Caco-2 (cell line): ENCODE measurements around the gene FBLN1. TPM values are rescaled to one million over a fixed set of nuclear protein-coding genes. Genes with fewer than 3 reads are reported as not detected.

ENCODE experiments used
- BruUV-seq: library from RNA; stranded (reverse); fragments of 400-500 nt; replicated peaks from 2 replicates; lab custom pipeline; 2021; lab: Mats Ljungman, UMichigan
- CTCF ChIA-PET: fragments of 300-600 bp; sonication (Branson Sonifier 250); formaldehyde crosslinking; loops from one replicate; lab custom pipeline; 2022; ENCODE audit warnings: antibody characterized with exemption; lab: Charles Lee
- POLR2A ChIA-PET: fragments of 300-600 bp; sonication (Branson Sonifier 250); formaldehyde crosslinking; loops from one replicate; lab custom pipeline; 2022; ENCODE audit warnings: antibody characterized with exemption; lab: Charles Lee
- DNase-seq, 2 experiments: peaks; one replicate each; pipeline versions ENCODE4 v3.0.0 to v3.0.0-alpha.2; 2020 to 2022
- H3K27me3 ChIP-seq: replicated peaks from 2 replicates; pipeline ENCODE4 v1.6.0; 2011; ENCODE audit warnings: low read length; ENCODE audit not compliant: control insufficient read depth, insufficient read depth
- H3K36me3 ChIP-seq: 2 replicates; pipeline ENCODE4 v1.5.1; 2011; ENCODE audit warnings: low read length; ENCODE audit not compliant: control insufficient read depth, insufficient read depth
- H3K4me1 ChIP-seq: fragments of 250-450 bp; sonication (Bioruptor Pico); 2 replicates; pipeline ENCODE4 v1.5.1; 2020; ENCODE audit warnings: mild to moderate bottlenecking
- H3K4me3 ChIP-seq: 2 replicates; pipeline ENCODE4 v1.5.1; 2011; ENCODE audit warnings: low read depth, mild to moderate bottlenecking, control low read depth, low read length
- H3K9me3 ChIP-seq: fragments of 250-450 bp; sonication (Bioruptor Pico); 2 replicates; pipeline ENCODE4 v1.5.1; 2020; ENCODE audit warnings: mild to moderate bottlenecking, moderate library complexity
- H3K27ac Mint-ChIP-seq: one replicate; pipeline ENCODE4 v1.8.0; 2022; ENCODE audit warnings: mixed read lengths; ENCODE audit not compliant: unreplicated experiment
- H3K27me3 Mint-ChIP-seq: one replicate; pipeline ENCODE4 v1.8.0; 2022; ENCODE audit warnings: mixed read lengths; ENCODE audit not compliant: insufficient read depth, unreplicated experiment
- H3K36me3 Mint-ChIP-seq: one replicate; pipeline ENCODE4 v1.8.0; 2022; ENCODE audit warnings: mild to moderate bottlenecking, mixed read lengths; ENCODE audit not compliant: insufficient read depth, unreplicated experiment
- H3K4me1 Mint-ChIP-seq: one replicate; pipeline ENCODE4 v1.8.0; 2022; ENCODE audit warnings: low read depth, mixed read lengths; ENCODE audit not compliant: unreplicated experiment
- H3K4me3 Mint-ChIP-seq: one replicate; pipeline ENCODE4 v1.8.0; 2022; ENCODE audit warnings: mild to moderate bottlenecking, moderate library complexity, mixed read lengths; ENCODE audit not compliant: unreplicated experiment
- H3K9me3 Mint-ChIP-seq: one replicate; pipeline ENCODE4 v1.8.0; 2022; ENCODE audit warnings: mixed read lengths; ENCODE audit not compliant: unreplicated experiment
- CTCF ChIP-seq, 2 experiments: fragments of 200-600 bp in 1 of 2; IDR thresholded peaks; 1 replicate in 1 of 2; 2 replicates in 1 of 2; pipeline versions ENCODE4 v1.5.1 to v1.8.0; 2011 to 2022; ENCODE audit warnings: antibody characterized with exemption in 1 of 2, control low read depth in 1 of 2, inconsistent platforms in 1 of 2, low read depth in 1 of 2, low read length in 1 of 2, mild to moderate bottlenecking in 1 of 2, moderate library complexity in 1 of 2; ENCODE audit not compliant: insufficient read depth in 1 of 2, severe bottlenecking in 1 of 2, unreplicated experiment in 1 of 2
- intact Hi-C: fragments of 100-400 bp; cut with micrococcal nuclease; formaldehyde crosslinking; loops from one replicate; pipeline ENCODE4 v1.10.0; 2022; ENCODE audit not compliant: unreplicated experiment
- total RNA-seq: library from RNA; stranded (reverse); gene quantifications from 2 replicates; pipeline ENCODE4 v1.2.3, GENCODE V29; 2022

The FBLN1 gene
- total RNA-seq, 1 experiment from 2014 or later, result 519 TPM

- H3K9me3 Mint-ChIP-seq, result peaks cover 25% of the 10 kb centered on the region
- Histone ChIP-seq H3K4me3 (no peak overlapping the region), H3K9me3 (peaks cover 16% of the 10 kb centered on the region), H3K27me3 (no peaks in the 10 kb centered on the region), H3K36me3 (no peaks in the 10 kb centered on the region), H3K4me1 (peaks cover 5% of the 10 kb centered on the region; the same call in 1 of the 2 replicates)
- no peak for TF ChIP-seq CTCF (IDR thresholded peaks at IDR 0.05; ENCODE audit: insufficient read depth in 1 of 2, low read depth in 1 of 2, low read length in 1 of 2, severe bottlenecking in 1 of 2, unreplicated experiment in 1 of 2)
- no peak for DNase-seq
- POLR2A ChIA-PET, result interaction anchor here (0.7 kb wide), 1 partner anchor 25 kb away, joined by 10 read pairs; no protein-coding TSS in a partner anchor
- CTCF ChIA-PET, result interaction anchor here (0.9 kb wide), 1 partner anchor 89 kb away, joined by 3 read pairs; no protein-coding TSS in a partner anchor
- no peaks in the 10 kb centered on the region for H3K27me3 Mint-ChIP-seq
- H3K4me1 Mint-ChIP-seq, result no peaks in the 10 kb centered on the region
- no peak overlapping the region for H3K27ac Mint-ChIP-seq
- no TSS peak for BruUV-seq
- peaks cover 5% of the 10 kb centered on the region for H3K36me3 Mint-ChIP-seq
- no peak overlapping the region for H3K4me3 Mint-ChIP-seq
- intact Hi-C loops, result no loop called here
Measured at GRCh38 chr22:45574069-45574703, 71.5 kb downstream of the FBLN1 start.

- intact Hi-C loops, result loop anchor here (5.0 kb wide), 2 partner anchors 72 to 287 kb away; no protein-coding TSS in a partner anchor
- Mint-ChIP-seq H3K27ac (no peak overlapping the region), H3K36me3 (no peaks in the 10 kb centered on the region), H3K9me3 (peaks cover 15% of the 10 kb centered on the region), H3K4me3 (no peak overlapping the region), H3K27me3 (no peaks in the 10 kb centered on the region), H3K4me1 (no peaks in the 10 kb centered on the region)
- no TSS peak for BruUV-seq
- Histone ChIP-seq H3K4me1 (peaks cover 10% of the 10 kb centered on the region), H3K9me3 (peaks cover 12% of the 10 kb centered on the region), H3K4me3 (no peak overlapping the region), H3K27me3 (no peaks in the 10 kb centered on the region), H3K36me3 (no peaks in the 10 kb centered on the region)
- DNase-seq, result no peak
- no peak for TF ChIP-seq CTCF (IDR thresholded peaks at IDR 0.05; ENCODE audit: insufficient read depth in 1 of 2, low read depth in 1 of 2, low read length in 1 of 2, severe bottlenecking in 1 of 2, unreplicated experiment in 1 of 2)
- ChIA-PET POLR2A (interaction anchor here (0.7 kb wide), 1 partner anchor 26 kb away, joined by 10 read pairs; no protein-coding TSS in a partner anchor), CTCF (no interaction called here)
Measured at GRCh38 chr22:45575173-45575572, 72.5 kb downstream of the FBLN1 start.

- no peak overlapping the region for H3K4me3 ChIP-seq
- no peak for TF ChIP-seq CTCF (IDR thresholded peaks at IDR 0.05; ENCODE audit: insufficient read depth in 1 of 2, low read depth in 1 of 2, low read length in 1 of 2, severe bottlenecking in 1 of 2, unreplicated experiment in 1 of 2)
- intact Hi-C loops, result loop anchor here (5.0 kb wide), 2 partner anchors 72 to 287 kb away; no protein-coding TSS in a partner anchor
Measured at GRCh38 chr22:45575607-45576272, 73.1 kb downstream of the FBLN1 start.

More at GRCh38 chr22:45575607-45576272, 73.1 kb downstream of the FBLN1 start:
- POLR2A ChIA-PET, result no interaction called here
- H3K27me3 ChIP-seq, result no peaks in the 10 kb centered on the region
- Mint-ChIP-seq H3K36me3 (no peaks in the 10 kb centered on the region), H3K9me3 (peaks cover 9% of the 10 kb centered on the region), H3K4me1 (no peaks in the 10 kb centered on the region), H3K27ac (no peak overlapping the region), H3K4me3 (no peak overlapping the region), H3K27me3 (no peaks in the 10 kb centered on the region)
- DNase-seq, result no peak
- BruUV-seq, result no TSS peak
- CTCF ChIA-PET, result no interaction called here
- H3K9me3 ChIP-seq, result peaks cover 7% of the 10 kb centered on the region
- H3K4me1 ChIP-seq, result peaks cover 15% of the 10 kb centered on the region
- no peaks in the 10 kb centered on the region for H3K36me3 ChIP-seq
